ENCODE data around the gene ZNF678. TPM values are rescaled to one million over a fixed set of nuclear protein-coding genes. Genes with fewer than 3 reads are reported as not detected.

Gene ZNF678
- 1.3 to 1.8 TPM (median 1.7 TPM) in 5 replicates for total RNA-seq (2022; extraction: Qiagen RNA extraction; ENCODE audit: low read depth)

DNA sequence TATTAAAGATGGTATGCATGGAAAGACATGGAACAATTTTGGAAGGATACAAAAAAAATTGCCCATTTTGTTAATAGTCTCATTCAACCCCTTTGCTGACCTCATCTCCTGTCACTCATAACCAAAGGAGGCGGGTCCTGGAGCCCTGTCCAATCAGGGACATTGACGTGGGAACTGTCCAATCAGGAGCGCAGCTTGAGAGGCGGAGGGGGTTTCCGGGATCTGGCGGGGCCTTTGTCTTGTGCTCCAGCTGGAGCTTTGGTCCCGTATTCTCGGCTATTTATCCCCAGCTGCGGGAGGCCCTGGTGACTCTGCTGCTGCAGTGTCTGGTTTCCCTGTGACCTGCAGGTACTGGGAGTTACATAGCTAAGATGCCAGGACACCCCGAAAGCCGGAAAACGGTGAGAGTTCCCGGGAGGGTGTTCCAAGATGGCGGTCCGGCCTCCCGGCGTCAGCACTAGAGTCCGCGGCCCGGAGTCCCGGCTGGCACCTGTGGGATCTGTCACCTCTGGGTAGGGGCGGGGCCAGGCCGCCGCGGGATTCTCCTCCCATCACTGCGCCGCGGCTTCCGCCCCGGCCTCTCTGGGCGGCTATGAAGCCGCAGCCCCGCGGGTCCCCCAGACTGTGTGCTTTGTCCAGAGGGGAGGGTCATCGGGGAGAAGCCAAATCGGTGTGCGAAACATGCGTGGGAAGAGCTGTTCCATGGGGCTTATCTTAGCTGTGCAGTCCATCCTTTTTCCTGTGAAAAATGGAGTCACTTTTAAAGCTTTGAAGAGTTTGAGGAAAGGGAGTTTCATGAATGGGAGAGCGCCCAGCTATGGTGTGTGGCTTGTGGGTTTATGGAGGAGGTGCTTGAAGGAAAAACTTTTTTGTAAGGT lies at the start of gene ZNF678:
ZNF678 (plus strand) TSS at position 233 of the 878 bp plus-strand sequence. CDS start 87,436 bp downstream, outside the sequence.

Other genes starting within 250 kb of the ZNF678 start
- gene CDC42BPA, start 245.1 kb upstream of the ZNF678 start, total RNA-seq (2022; extraction: Qiagen RNA extraction; ENCODE audit: low read depth): 7.7 to 11.4 TPM (median 10.3 TPM) in 5 replicates
- gene JMJD4, start 171.7 kb downstream of the ZNF678 start, total RNA-seq (2022; extraction: Qiagen RNA extraction; ENCODE audit: low read depth): 25.0 to 31.1 TPM (median 29.9 TPM) in 5 replicates
- 27.1 to 29.3 TPM (median 28.1 TPM) in 5 replicates for gene SNAP47, start 171.9 kb downstream of the ZNF678 start, total RNA-seq (2022; extraction: Qiagen RNA extraction; ENCODE audit: low read depth)